C4-2B (cell line): ENCODE data around the gene CSPG5.

Source experiments
- ZFX ChIP-seq: fragments of 450-650 bp; IDR thresholded peaks from 2 replicates; pipeline ENCODE4 v1.6.1; 2017
- TF ChIP-seq, protein P1 (sequence below): fragments of 450-650 bp; conservative IDR thresholded peaks from 2 replicates; pipeline ENCODE4 v1.5.1; 2017; ENCODE audit warnings: mild to moderate bottlenecking

DNA sequence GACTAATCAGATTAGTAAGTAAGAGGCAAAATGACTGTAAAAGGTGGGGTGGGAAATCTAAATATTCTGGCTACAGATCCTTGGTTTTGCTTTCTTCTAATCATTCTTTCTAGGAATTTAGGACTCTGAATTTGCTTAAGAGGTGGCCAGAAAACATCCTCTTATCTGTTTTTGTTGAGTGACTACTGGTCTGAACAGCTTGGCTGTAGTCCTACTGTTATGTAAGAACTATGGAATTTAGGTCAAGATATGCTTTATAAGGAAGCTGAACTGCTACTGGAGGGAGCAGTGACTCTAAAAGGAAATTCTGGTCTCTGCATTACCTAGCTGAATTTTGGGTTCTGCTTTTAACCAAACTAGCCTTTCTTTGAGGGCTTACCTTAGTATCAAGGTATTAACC lies 33.5 kb upstream of the CSPG5 start:
- TF ChIP-seq, protein P1, sequence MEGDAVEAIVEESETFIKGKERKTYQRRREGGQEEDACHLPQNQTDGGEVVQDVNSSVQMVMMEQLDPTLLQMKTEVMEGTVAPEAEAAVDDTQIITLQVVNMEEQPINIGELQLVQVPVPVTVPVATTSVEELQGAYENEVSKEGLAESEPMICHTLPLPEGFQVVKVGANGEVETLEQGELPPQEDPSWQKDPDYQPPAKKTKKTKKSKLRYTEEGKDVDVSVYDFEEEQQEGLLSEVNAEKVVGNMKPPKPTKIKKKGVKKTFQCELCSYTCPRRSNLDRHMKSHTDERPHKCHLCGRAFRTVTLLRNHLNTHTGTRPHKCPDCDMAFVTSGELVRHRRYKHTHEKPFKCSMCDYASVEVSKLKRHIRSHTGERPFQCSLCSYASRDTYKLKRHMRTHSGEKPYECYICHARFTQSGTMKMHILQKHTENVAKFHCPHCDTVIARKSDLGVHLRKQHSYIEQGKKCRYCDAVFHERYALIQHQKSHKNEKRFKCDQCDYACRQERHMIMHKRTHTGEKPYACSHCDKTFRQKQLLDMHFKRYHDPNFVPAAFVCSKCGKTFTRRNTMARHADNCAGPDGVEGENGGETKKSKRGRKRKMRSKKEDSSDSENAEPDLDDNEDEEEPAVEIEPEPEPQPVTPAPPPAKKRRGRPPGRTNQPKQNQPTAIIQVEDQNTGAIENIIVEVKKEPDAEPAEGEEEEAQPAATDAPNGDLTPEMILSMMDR, result no peak
- TF ChIP-seq ZFX, result no peak
